ENCODE results near the gene YDJC.

GRCh38 chr22:21594865-21595452 lies 34.9 kb downstream of the YDJC start:
- no peak for TF ChIP-seq CREB1 (IDR thresholded peaks at IDR 0.05)
- no peak for TF ChIP-seq CREB1 (CRISPR knock-in tag; IDR thresholded peaks at IDR 0.05)
- TF ChIP-seq NBN (IDR thresholded peaks at IDR 0.05; ENCODE audit: low read depth) = no peak
- TF ChIP-seq, protein P1, sequence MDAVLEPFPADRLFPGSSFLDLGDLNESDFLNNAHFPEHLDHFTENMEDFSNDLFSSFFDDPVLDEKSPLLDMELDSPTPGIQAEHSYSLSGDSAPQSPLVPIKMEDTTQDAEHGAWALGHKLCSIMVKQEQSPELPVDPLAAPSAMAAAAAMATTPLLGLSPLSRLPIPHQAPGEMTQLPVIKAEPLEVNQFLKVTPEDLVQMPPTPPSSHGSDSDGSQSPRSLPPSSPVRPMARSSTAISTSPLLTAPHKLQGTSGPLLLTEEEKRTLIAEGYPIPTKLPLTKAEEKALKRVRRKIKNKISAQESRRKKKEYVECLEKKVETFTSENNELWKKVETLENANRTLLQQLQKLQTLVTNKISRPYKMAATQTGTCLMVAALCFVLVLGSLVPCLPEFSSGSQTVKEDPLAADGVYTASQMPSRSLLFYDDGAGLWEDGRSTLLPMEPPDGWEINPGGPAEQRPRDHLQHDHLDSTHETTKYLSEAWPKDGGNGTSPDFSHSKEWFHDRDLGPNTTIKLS (IDR thresholded peaks at IDR 0.05; ENCODE audit: borderline replicate concordance, low read depth) = no peak
- TF ChIP-seq NONO (IDR thresholded peaks at IDR 0.05; ENCODE audit: low read depth in 2 of 2, low read length in 1 of 2) = no peak
- TF ChIP-seq HLTF (IDR thresholded peaks at IDR 0.05) = no peak
- TF ChIP-seq CEBPB (tag; IDR thresholded peaks at IDR 0.05) = no peak
- TF ChIP-seq, protein P2, sequence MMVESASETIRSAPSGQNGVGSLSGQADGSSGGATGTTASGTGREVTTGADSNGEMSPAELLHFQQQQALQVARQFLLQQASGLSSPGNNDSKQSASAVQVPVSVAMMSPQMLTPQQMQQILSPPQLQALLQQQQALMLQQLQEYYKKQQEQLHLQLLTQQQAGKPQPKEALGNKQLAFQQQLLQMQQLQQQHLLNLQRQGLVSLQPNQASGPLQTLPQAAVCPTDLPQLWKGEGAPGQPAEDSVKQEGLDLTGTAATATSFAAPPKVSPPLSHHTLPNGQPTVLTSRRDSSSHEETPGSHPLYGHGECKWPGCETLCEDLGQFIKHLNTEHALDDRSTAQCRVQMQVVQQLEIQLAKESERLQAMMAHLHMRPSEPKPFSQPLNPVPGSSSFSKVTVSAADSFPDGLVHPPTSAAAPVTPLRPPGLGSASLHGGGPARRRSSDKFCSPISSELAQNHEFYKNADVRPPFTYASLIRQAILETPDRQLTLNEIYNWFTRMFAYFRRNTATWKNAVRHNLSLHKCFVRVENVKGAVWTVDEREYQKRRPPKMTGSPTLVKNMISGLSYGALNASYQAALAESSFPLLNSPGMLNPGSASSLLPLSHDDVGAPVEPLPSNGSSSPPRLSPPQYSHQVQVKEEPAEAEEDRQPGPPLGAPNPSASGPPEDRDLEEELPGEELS (CRISPR knock-in tag; IDR thresholded peaks at IDR 0.05; ENCODE audit: borderline replicate concordance) = no peak
- TF ChIP-seq, protein P3, sequence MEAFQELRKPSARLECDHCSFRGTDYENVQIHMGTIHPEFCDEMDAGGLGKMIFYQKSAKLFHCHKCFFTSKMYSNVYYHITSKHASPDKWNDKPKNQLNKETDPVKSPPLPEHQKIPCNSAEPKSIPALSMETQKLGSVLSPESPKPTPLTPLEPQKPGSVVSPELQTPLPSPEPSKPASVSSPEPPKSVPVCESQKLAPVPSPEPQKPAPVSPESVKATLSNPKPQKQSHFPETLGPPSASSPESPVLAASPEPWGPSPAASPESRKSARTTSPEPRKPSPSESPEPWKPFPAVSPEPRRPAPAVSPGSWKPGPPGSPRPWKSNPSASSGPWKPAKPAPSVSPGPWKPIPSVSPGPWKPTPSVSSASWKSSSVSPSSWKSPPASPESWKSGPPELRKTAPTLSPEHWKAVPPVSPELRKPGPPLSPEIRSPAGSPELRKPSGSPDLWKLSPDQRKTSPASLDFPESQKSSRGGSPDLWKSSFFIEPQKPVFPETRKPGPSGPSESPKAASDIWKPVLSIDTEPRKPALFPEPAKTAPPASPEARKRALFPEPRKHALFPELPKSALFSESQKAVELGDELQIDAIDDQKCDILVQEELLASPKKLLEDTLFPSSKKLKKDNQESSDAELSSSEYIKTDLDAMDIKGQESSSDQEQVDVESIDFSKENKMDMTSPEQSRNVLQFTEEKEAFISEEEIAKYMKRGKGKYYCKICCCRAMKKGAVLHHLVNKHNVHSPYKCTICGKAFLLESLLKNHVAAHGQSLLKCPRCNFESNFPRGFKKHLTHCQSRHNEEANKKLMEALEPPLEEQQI (IDR thresholded peaks at IDR 0.05) = no peak
- no peak for TF ChIP-seq CTCF (IDR thresholded peaks at IDR 0.05 in 2 of 3, conservative IDR thresholded peaks at IDR 0.05 in 1 of 3; ENCODE audit: insufficient read depth in 2 of 3, low read depth in 1 of 3, low read length in 3 of 3)
- no peak for TF ChIP-seq EZH2 (IDR thresholded peaks at IDR 0.05; ENCODE audit: borderline replicate concordance, low read depth, low read length)
- TF ChIP-seq SMARCE1 (IDR thresholded peaks at IDR 0.05) = no peak
- no peak for TF ChIP-seq CREM (IDR thresholded peaks at IDR 0.05; ENCODE audit: low read depth)

All from K562 (cell line).